Astrocyte of the spinal cord (primary cell): ENCODE measurements around the gene GAPT.

Source experiments
- DNase-seq: peaks from one replicate; pipeline ENCODE4 v3.0.0; 2011; ENCODE audit warnings: low read depth, low spot score
- H3K4me3 ChIP-seq: 2 replicates; pipeline ENCODE4 v1.5.1; 2011; ENCODE audit warnings: low read depth, mild to moderate bottlenecking, low read length, moderate library complexity
- CTCF ChIP-seq: IDR thresholded peaks from 2 replicates; pipeline ENCODE4 v1.5.1; 2012; ENCODE audit warnings: low read depth, mild to moderate bottlenecking, low read length, inconsistent platforms
- in situ Hi-C: cut with HindIII; loops from 2 replicates; pipeline ENCODE4 v1.10.0; 2017; ENCODE audit warnings: low sequenced_read_pairs

Gene GAPT

GRCh38 chr5:58475404-58475803 is 15.8 kb upstream of the GAPT start:
- H3K4me3 ChIP-seq, result no peak overlapping the region
- no peak for TF ChIP-seq CTCF
- DNase-seq, result no peak
- in situ Hi-C loops, result no loop called here

- H3K4me3 ChIP-seq, result no peak overlapping the region
- in situ Hi-C loops, result no loop called here
- no peak for TF ChIP-seq CTCF
- no peak for DNase-seq
These were observed 13.4 kb upstream of the GAPT start for GRCh38 chr5:58477760-58478376.

GRCh38 chr5:58481066-58481676 is 10.1 kb upstream of the GAPT start:
- TF ChIP-seq CTCF, result no peak
- no peak overlapping the region for H3K4me3 ChIP-seq
- in situ Hi-C loops, result no loop called here
- DNase-seq, result no peak

- in situ Hi-C loops, result no loop called here
- H3K4me3 ChIP-seq, result no peak overlapping the region
- no peak for TF ChIP-seq CTCF
- DNase-seq, result no peak
These were observed 9.4 kb upstream of the GAPT start for GRCh38 chr5:58481828-58482227.

- TF ChIP-seq CTCF, result no peak
- no peak for DNase-seq
- in situ Hi-C loops, result no loop called here
- no peak overlapping the region for H3K4me3 ChIP-seq
These were observed 8.7 kb upstream of the GAPT start for GRCh38 chr5:58482536-58482935.

- in situ Hi-C loops, result no loop called here
- H3K4me3 ChIP-seq, result no peak overlapping the region
- no peak for DNase-seq
- TF ChIP-seq CTCF, result no peak
These were observed 6.7 kb upstream of the GAPT start for GRCh38 chr5:58484505-58484904.

- no peak for TF ChIP-seq CTCF
- in situ Hi-C loops, result no loop called here
- DNase-seq, result no peak
- H3K4me3 ChIP-seq, result no peak overlapping the region
These were observed 4.9 kb upstream of the GAPT start for GRCh38 chr5:58486290-58486689.
